Bone marrow (tissue), 2 donors: ENCODE measurements around the gene A3GALT2.
"Not testable (repeated sequence)": the region's sequence is repeated elsewhere in the genome, so short reads cannot be mapped to it uniquely, and the experiment has no call there.

Source experiments
- DNase-seq, 2 donors: peaks; one replicate each; lab custom pipeline; 2025; lab: John Stamatoyannopoulos, UW

The A3GALT2 gene

DNA sequence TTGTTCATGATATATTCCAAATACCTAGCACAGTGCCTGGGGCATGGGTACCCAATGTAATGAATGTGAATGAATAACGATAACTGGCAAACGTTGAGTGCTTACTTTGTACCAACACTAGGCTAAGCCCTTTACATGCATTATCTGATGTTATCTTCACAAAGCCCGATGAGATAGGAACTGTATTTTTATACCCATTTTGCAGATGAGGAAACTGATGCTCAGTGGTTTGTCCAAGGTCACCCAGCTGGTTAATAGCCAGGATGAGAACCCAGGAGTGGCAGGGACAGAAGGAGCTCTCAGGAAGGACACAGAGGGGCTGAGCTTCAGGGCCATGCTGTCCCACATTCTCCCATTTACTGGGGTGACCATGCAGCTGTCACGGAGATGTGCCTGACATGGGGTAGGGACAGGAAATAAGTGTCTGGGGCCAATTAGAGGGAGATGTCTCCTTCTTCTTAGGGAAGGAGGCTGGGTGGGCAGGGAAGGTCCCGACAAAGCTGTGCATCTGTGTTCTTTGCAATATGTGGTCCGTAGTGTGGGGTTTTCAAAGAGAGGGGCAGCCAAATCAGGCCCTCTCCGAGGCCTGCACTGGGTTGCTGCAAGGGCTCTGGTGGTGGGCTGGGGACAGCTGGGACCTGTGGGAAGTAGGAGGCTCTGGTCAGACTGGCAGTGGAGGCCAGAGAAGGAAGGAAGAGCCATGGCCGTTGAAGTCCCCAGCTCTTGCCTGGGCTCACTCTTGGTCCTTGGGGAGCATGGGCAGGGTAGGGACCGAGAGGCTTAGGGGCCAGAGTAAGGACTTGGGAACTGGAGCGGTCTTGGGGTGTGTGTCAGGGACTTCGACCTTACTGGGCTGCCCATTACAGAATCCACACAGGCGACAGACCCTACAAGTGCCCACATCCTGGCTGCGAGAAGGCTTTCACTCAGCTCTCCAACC, 26.6 kb downstream of the A3GALT2 start:
- no peak for DNase-seq

DNA sequence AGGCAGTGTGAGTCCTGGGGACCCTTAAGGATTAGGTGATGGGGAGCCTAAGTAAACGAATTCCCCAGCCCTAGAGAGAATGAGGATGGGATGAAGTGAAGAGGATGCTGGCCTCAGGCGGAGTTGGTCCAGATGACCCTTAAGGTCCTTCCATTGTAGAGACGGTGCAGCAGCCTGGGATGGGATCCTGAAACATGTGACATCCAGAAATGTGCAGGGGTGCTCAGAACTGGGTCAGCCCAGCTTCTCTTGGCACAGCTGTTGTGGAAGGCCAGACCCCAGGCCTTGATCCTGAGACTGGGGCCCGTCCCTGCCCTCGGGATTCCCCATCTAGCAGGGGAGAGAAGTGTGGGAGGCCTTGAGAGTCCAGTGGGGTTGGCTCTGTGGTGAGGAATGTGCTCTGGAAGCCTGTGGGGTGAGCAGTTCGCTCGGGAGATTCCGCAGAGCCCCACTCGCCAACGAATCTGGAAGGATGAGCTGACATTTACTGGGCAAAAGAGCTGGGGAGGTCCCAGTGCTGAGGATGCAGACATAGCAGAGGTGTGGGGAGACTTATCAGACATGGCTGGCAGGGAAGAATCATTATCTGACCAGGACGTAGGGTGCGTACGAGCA, 28.1 kb downstream of the A3GALT2 start:
- DNase-seq, result no peak

DNA sequence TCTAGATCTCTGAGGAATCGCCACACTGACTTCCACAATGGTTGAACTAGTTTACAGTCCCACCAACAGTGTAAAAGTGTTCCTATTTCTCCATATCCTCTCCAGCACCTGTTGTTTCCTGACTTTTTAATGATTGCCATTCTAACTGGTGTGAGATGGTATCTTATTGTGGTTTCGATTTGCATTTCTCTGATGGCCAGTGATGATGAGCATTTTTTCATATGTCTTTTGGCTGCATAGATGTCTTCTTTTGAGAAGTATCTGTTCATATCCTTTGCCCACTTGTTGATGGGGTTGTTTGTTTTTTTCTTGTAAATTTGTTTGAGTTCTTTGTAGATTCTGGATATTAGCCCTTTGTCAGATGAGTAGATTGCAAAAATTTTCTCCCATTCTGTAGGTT, 30.3 kb downstream of the A3GALT2 start:
- not testable (repeated sequence) for DNase-seq

DNA sequence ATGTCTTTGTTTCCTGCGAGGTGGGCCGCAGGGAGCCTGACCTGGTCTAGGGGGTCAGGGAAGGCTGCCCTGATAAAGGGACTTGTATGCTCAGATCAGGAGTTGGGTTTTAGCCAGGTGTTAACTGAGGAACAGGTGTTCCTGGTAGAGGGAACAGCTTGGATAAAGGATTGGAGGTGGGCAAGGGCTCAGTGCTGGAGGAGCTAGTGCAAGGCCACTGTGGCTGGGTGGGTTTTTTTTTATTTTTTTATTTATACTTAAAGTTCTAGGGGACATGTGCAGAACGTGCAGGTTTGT, 31.1 kb downstream of the A3GALT2 start:
- DNase-seq, result no peak

DNA sequence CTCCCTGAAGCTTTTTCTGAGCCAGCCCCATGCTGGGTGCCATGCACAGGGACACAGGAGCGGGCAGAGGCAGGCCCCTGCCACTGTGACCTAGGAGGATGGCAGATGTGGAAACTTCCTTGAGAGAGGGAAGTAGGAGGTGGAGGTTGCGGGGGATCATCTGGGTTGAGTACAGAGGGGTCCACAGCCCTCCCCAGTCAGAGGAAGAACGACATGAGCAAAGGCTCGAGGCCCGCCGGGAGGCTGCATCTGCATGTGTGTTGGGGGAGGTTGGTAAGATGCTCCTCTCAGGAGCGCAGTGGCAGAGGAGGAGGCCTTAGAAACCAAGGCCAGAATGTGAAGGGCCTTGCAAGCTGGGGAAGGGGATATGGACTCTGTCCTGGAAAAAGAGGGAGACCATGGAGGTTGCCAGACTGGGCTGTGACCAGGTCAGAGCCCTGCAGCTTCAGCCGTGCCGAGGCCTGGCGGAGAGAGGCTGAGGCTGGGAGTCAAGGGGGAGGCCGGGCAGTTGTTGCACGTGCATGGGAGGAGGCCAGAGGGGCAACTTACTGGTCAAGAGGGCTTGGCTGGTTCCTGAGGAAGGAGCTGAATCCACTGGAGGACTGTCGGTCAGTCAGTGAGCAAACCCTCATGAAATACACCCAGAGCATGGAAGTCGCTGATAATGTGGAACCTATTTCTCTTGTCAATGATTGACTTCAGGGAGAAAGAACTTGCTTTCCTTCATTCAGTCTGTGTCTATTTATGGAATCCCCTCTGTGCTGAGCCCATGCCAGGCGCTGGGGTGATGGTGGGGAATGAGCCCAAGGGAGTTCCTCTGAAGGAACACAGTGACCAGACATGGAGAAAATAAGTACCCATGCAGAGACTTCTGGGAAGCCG, 31.7 kb downstream of the A3GALT2 start:
- no peak for DNase-seq

DNA sequence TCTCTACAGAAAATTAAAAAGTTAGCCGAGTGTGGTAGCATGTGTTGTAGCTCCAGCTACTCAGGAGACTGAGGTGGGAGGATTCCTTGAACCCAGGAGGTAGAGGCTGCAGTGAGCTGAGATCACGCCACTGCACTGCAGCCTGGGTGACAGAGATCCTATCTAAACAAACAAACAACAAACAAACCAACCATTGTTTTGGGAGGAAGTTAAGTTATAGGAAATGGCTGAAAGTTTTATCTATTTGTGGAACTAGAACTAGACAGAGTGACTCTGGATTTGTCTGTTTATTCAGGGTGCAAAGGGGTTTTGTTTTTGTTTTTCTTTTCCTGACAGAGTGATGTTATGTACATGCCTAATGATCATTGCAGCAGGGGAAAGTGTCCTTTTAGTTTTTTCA, 33.6 kb downstream of the A3GALT2 start:
- DNase-seq, result no peak

DNA sequence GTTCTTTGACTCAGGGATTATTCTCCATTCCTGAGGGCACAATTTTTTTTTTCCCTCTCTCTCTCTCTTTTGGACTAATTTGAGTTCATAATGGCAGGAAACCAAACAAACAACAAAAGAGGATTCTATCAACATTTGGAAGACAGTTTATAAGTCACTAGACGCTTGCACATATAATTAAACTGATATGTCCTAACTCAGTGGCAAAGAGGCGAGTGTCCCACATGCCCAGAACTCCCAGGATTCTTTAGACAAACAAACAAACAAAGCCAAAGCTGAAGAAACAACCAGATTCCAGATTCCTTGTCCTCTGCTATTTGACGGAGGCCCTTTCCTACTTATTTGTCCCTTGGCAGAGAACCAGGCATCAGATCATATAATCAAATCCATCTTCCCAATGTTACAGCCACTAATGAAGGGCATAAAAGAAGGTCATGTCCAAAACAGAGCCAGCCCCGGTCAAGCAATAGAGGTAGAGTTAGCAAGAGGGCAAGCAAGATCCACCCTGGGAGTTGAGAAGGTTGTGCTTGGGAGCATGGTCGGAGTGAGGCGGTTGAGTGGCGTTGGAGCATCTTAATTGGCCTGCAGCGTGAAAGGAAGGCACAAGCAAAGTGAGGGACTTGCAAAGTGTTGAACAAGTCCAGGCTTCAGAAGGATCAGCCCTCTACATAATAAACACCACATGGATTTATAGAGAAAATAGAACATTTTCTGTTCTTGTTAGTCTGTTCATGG, 34.3 kb downstream of the A3GALT2 start:
- no peak for DNase-seq

DNA sequence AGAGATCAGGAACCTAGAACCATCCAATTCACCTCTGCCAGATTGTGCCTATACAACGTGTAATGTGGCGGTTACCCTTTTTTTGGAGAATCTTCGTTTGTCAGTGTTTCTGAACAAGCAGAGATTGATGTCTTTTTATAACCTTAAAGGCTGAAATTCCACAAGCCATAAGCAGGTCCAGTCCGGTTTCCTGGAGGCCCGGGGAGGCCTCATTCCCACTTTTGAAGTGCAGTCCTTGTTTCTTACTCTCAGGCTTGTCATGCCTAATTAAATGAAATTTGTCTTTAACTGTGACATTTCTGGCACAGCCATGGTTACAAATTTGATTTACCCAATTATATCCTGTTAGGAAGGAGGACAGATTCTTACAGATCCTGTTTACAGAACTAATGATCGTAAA, 36.8 kb downstream of the A3GALT2 start:
- DNase-seq, result no peak

DNA sequence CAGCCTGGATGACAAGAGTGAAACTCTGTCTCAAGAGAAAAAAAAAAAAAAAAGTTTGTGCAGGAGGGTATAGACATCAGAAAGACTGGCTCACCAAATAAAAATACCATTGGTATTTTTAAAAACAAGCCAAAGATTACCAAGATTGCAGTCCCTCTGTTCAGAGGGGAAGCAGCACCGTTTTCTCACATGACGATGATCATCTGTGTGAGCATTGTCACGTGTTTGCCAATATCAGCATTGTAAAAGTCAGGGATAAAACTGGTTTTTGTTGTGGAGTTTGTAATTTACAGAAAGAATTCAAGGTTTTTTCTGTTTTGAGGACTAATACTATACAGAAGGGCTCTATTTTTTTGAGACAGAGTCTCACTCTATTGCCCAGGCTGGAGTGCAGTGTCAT, 38.1 kb downstream of the A3GALT2 start:
- no peak for DNase-seq

DNA sequence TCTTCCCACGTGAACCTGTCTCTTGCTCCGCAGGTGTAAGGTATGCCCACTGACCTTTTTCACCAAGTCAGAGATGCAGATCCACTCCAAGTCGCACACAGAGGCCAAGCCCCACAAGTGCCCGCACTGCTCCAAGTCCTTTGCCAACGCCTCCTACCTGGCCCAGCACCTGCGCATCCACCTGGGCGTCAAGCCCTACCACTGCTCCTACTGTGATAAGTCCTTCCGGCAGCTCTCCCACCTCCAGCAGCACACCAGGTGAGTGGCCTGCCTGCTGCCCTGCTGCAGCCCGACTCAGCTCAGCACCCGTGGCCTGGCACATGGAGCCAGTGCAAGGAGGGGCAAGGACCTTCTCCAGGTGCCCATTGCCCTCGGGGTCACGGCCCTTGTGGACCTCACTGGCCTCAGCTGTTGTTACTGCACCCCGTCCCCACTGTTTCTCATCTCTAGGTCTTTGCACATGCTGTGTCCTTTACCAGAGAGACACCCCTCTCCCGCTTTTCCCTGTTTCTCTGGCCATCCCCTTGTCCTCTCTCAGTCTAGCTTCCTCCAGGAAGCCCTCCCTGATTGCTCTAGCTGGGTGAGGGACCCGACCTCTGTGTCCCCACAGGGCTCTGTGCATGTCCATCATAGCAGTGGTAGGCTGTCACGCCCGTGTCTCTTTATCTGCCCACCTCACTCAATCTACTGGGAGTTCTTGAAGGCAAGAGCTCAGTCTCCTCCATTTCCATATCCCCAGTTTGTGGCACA, 39.2 kb downstream of the A3GALT2 start:
- no peak for DNase-seq

DNA sequence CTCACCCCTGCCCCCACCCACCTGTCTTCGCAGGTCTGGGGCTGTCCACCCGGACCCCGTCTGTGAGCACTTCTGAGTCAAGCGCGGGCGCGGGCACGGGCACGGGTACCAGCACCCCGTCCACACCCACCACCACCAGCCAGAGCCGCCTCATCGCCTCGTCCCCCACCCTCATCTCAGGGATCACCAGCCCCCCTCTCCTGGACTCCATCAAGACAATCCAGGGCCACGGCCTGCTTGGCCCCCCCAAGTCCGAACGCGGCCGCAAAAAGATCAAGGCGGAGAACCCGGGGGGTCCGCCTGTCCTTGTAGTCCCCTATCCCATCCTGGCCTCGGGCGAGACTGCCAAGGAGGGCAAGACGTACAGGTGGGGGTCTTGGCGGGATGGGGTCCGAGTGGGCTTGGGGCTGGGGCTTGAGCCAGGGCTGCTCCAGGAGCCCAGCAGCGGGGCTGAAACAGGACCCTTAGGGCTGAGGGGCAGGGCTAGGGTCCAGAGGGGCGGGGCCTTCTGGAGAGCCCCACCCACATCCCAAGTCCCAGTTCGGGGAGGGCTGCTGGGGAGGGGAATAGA, 40.7 kb downstream of the A3GALT2 start:
- no peak for DNase-seq

DNA sequence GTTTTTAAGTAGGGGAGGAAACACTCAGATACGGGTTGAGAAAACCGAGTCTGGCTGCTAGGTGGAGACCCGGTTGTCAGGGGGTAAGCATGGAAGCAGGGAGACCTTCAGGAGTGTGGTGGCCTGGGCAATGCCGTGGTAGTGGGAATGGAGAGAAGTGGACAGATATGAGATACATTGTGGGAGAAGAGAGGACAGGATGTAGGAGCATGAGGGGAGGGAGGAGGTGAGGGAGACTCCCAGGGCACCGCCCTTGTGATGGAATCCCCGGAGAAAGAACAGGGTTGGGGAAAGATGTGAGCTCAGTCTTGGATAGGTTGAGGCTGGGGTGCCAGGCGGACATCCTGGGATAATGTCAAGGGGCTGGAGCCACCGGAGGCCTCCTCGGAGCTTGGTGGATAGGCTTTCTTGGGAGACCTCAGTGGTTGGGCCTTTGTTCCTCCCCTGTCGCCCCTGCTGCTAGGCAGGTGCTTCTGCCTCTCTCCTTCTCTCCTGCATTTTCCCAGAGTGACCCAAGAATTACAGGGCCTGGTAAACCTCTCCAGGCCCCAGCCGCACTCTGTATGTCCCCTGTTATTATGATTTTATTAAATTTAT, 43.3 kb downstream of the A3GALT2 start:
- no peak for DNase-seq

DNA sequence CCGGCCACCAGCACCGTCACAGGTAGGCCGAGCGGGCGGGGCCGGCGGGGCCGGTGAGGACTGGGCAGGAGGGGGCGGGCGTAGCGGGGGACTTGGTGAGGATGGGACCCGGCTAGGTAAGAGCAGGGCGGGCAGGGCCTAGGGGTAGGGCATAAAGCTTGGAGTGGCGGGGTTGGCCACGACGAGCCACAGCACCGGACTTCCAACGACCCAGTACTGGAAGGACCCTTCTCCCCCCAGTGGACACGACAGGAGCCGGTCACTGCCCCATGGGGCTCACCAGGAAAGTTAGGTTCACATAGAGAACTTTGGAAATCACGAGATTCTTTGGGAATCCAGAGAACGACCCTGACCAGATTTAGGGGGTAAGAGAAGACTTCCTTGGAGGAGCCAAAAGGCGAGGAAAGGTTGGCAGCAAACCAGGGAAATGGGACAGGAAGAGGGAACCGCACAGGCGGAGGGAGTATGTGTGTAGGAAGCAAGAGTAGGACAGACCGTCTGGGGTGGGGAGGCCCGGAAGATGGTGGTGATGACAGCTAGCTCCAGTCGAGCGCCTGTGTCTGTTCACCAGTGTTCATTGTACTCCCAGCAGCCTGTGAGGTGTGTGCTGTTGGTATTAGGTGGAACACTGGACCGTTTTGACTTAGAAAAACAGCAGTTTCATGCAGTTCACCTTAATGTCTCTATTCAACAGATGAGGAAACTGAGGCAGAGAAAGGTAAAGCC, 44.2 kb downstream of the A3GALT2 start:
- no peak for DNase-seq

DNA sequence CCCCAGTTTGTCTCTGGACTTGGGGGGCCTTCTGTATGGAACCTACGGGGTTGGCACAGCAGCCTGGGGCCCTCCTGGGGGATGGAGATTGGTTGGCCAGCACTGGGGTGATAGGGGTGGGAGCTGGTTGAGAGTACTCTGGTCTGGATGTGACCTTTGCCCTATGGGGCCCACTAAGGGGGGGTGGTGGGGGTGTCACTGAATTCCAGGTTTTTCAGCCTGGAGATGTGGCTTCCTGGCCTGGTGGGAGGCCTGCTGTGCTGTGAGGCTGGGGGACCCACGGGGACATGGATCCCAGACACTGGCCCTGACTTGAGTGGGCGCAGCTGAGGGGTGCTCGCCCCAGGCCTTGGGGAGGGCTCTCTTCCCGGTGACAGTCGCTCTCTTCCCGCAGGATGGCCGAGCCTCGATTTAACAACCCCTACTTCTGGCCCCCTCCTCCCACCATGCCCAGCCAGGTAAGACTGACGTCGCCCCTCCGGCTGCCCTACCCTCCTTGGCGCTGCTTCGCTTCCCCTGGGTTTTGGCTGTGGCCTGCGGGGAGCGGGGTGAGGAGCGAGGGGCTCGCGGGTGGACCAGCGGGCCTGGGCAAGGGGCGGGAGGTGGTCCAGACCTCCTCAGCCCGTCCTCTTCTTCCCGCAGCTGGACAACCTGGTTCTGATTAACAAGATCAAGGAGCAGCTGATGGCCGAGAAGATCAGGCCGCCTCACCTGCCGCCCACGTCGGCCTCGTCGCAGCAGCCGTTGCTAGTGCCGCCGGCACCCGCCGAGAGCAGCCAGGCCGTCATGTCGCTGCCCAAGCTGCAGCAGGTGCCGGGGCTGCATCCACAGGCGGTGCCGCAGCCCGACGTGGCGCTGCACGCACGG, 45.0 kb downstream of the A3GALT2 start:
- DNase-seq, result no peak

DNA sequence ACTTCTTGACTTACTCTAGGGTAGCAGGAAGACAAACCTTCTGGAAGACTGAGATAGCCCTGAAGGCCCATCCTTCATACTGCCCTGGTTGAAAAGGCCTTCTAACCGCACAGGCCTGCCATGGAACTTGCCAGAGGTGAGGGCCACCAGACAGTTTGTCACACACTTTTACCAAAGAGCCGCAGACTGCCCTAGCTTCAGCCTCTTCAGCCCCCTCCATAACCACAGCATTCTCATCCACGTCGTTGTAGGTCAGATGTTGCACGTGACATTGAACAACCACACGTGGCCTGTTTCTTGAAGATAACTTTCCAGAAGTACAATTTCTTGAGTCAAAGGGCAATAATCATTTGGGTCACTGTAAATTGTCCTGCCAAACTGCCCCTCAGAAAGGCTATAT, 45.7 kb downstream of the A3GALT2 start:
- DNase-seq, result no peak

DNA sequence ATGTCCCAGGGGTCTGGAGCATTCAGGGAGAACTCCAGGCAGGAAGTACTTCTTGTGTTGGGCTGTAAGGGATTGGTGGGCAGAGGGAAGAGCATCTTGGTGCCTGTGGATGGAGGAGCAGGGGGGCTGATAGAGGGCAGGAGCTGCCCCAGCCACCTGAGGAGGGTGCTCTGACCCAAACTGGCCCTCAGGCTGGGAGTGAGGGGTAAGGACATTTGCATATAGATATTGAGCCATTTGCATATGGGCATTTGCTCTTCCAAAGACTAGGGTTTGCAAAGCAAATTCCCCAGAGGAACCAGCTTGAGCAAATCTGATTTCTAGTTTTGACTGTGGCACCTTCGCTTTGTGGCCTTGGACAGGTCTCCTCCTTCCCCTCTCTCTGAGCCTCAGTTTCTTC, 46.5 kb downstream of the A3GALT2 start:
- DNase-seq, result no peak

DNA sequence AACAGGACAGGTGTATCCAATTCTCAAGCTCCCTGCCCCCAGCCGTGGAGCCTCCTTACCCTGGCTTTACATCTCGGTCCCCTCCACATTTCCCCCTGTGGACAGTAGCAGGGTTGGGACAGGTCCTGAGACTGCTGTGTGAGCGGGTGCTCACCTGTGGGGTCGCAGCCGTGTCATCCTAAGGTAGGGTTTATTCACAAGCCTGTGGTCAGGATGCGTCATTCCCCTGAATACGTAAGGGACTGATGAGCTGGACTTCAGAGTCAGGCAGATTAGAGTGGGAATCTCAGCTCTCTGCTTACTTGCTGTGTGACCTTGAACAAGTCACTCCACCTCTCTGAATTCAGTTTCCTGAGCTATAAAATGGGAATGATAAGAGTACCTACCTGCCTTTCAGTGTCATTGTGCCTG, 46.9 kb downstream of the A3GALT2 start:
- DNase-seq, result no peak

DNA sequence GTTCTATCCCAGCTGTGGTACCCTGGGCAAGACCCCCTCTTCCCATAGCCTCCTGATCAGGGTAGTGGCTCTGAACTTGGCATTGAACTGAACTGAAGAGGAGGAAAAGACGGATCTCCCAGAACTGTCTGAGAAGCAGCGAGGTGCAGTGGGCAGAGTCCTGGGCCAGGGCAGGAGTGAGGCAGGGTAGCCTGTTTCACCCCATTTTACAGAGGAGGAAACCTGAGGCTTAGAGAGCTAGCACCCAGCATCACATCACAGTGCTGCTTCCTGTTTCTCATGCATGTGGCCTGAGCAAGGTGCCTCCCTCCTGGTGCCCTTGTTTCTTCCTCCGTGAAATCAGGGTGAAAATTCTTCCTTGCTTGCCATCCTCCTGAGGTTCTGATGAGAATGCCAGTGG, 47.5 kb downstream of the A3GALT2 start:
- no peak for DNase-seq

DNA sequence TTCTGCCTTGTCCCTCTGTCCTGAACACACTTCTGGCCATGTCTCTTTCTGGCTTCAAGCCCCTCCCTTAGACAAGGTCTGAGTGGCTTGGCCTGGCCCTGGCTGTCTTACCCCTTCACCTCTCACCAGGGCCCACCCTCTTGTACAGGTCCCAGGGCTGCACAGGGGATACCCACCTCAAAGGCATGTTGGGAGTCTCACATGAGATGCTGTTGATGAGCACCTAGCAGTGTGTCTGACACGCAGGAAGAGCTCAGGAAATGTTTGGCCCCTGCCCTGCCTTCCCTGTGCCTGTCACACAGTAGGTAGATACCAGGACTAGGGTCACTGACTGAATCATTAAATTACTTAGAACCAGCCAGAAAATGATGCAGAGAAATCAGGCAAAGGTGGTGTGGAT, 48.0 kb downstream of the A3GALT2 start:
- no peak for DNase-seq
